Measurements from ENCODE around the gene IMPA2.

DNA sequence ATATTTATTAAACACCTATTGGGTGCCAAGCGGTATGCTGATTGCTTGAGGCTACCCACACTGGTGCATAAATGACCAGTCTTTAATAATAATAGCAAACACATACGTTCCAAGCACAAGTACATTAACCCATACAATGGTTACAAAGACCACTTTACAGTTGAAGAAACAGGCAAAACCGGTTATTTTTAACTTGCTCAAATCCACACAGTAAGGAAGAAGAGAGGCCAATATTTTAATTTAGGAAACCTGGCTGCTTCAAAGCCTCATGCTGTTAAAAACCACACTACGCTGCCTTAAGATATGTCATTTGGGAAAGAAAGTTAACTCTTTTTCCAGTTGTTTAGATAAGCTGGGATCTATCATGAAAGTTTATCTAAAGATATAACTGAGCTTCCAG, 2.4 kb upstream of the IMPA2 start:
- TF ChIP-seq POLR2A (IDR thresholded peaks at IDR 0.05), result no peak
- TF ChIP-seq, protein P1, sequence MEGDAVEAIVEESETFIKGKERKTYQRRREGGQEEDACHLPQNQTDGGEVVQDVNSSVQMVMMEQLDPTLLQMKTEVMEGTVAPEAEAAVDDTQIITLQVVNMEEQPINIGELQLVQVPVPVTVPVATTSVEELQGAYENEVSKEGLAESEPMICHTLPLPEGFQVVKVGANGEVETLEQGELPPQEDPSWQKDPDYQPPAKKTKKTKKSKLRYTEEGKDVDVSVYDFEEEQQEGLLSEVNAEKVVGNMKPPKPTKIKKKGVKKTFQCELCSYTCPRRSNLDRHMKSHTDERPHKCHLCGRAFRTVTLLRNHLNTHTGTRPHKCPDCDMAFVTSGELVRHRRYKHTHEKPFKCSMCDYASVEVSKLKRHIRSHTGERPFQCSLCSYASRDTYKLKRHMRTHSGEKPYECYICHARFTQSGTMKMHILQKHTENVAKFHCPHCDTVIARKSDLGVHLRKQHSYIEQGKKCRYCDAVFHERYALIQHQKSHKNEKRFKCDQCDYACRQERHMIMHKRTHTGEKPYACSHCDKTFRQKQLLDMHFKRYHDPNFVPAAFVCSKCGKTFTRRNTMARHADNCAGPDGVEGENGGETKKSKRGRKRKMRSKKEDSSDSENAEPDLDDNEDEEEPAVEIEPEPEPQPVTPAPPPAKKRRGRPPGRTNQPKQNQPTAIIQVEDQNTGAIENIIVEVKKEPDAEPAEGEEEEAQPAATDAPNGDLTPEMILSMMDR (IDR thresholded peaks at IDR 0.05), result no peak
- TF ChIP-seq POLR2AphosphoS5 (IDR thresholded peaks at IDR 0.05), result no peak
- no peak for TF ChIP-seq EP300 (IDR thresholded peaks at IDR 0.05; ENCODE audit: low read depth)
